ENCODE measurements around the gene IL22RA1. TPM values are rescaled to one million over a fixed set of nuclear protein-coding genes. Genes with fewer than 3 reads are reported as not detected.

The IL22RA1 gene
- total RNA-seq, 1 experiment from 2014 or later, result 0.13 TPM

DNA sequence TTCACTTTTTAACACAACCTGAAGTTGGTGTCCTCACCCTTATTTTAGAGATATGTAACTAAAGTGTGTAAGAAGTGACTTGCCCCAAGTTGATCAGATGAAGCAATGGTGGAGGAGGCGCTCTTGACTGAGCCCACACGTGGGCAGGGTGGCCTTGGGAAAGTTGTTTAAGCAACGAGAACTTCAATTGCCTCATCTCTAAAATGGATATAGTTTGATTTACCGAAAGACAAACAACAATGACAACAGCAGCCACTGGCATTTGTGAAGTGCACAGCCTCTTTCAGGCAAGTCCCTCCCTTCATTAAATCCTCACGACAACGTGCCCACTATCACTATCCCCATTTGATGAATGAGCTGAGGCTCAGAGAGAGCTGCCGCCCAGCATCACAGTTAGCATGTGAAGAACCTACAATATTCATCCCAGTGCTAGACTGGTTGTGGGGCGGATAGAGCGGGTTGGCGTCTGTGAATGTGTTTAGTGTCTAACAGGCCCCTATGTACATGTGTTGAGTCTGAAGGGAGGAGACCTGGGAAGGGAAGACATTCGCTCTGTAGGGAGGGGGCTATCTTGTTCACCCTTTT lies 3.0 kb downstream of the IL22RA1 start:
- no peak overlapping the region for H2BK120ac ChIP-seq (ENCODE audit: low read depth, low read length, poor library complexity, severe bottlenecking)
- H3K4ac ChIP-seq (ENCODE audit: low read depth, low read length), result no peak overlapping the region
- H4K5ac ChIP-seq (ENCODE audit: insufficient read length, low read depth, low read length), result no peak overlapping the region
- no peak overlapping the region for H3K18ac ChIP-seq (ENCODE audit: insufficient read length, low read depth, low read length)
- TF ChIP-seq, protein P1, sequence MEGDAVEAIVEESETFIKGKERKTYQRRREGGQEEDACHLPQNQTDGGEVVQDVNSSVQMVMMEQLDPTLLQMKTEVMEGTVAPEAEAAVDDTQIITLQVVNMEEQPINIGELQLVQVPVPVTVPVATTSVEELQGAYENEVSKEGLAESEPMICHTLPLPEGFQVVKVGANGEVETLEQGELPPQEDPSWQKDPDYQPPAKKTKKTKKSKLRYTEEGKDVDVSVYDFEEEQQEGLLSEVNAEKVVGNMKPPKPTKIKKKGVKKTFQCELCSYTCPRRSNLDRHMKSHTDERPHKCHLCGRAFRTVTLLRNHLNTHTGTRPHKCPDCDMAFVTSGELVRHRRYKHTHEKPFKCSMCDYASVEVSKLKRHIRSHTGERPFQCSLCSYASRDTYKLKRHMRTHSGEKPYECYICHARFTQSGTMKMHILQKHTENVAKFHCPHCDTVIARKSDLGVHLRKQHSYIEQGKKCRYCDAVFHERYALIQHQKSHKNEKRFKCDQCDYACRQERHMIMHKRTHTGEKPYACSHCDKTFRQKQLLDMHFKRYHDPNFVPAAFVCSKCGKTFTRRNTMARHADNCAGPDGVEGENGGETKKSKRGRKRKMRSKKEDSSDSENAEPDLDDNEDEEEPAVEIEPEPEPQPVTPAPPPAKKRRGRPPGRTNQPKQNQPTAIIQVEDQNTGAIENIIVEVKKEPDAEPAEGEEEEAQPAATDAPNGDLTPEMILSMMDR (conservative IDR thresholded peaks at IDR 0.05), result no peak
- H4K20me1 ChIP-seq (ENCODE audit: control insufficient read depth, insufficient read depth, insufficient read length), result no peaks in the 10 kb centered on the region
- no peak overlapping the region for H2BK12ac ChIP-seq (ENCODE audit: insufficient read length, low read depth, low read length)
- no CpG with 5 or more reads among the region's 11 CpGs for WGBS (ENCODE audit: extremely low coverage, insufficient read length, low lambda C conversion rate)
- Mint-ChIP-seq H3K27me3 (ENCODE audit: low read depth) (peaks cover 6% of the 10 kb centered on the region), H3K27ac (no peak overlapping the region), H3K9me3 (no peaks in the 10 kb centered on the region), H3K36me3 (ENCODE audit: insufficient read depth in 1 of 3, low read depth in 3 of 3) (no peaks in the 10 kb centered on the region), H3K4me1 (peaks cover 4 to 9% of the 10 kb centered on the region in 2 experiments; a peak in 3 of 4 replicates), H3K4me3 (no peak overlapping the region)
- no peak overlapping the region for H3T11ph ChIP-seq (ENCODE audit: low read length)
- H4K8ac ChIP-seq (replicated peaks; ENCODE audit: insufficient read length, low read depth, low read length), result no peak overlapping the region
- no peak overlapping the region for H3K27ac ChIP-seq (ENCODE audit: insufficient read length, low read depth, low read length)
- H3K79me2 ChIP-seq (ENCODE audit: insufficient read depth, low read length), result no peaks in the 10 kb centered on the region
- H3K56ac ChIP-seq (ENCODE audit: insufficient read length, low read depth, low read length), result no peak overlapping the region
- no peaks in the 10 kb centered on the region for H3K79me1 ChIP-seq (ENCODE audit: insufficient read depth, low read depth, low read length, poor library complexity, severe bottlenecking)
- H3K9me3 ChIP-seq (ENCODE audit: control insufficient read depth, low read depth, low read length), result no peaks in the 10 kb centered on the region
- H2AFZ ChIP-seq (ENCODE audit: low read length), result no peak overlapping the region
- H3K4me2 ChIP-seq (ENCODE audit: insufficient read depth, insufficient read length, low read length), result no peak overlapping the region
- no peak overlapping the region for H3K14ac ChIP-seq (ENCODE audit: insufficient read depth, low read length)
- no peak overlapping the region for H2BK20ac ChIP-seq (ENCODE audit: low read depth, low read length, poor library complexity, severe bottlenecking)
- H3K9ac ChIP-seq (ENCODE audit: extremely low read depth, insufficient read length, low read length), result no peak overlapping the region
- no peak for DNase-seq
- no peak overlapping the region for H2AK5ac ChIP-seq (ENCODE audit: insufficient read length, low read length)
- no peaks in the 10 kb centered on the region for H3K27me3 ChIP-seq (ENCODE audit: insufficient read depth, low read length)
- H3K4me1 ChIP-seq (ENCODE audit: insufficient read depth, low read length), result 0 out of 2 replicates have a peak, but pooled peaks cover 2% of the 10 kb centered on the region
- H4K91ac ChIP-seq (ENCODE audit: insufficient read length, low read depth, low read length), result no peak overlapping the region
- no peak overlapping the region for H2BK15ac ChIP-seq (ENCODE audit: low read depth, low read length)
- no peak overlapping the region for H3K23ac ChIP-seq (ENCODE audit: insufficient read length, low read depth, low read length)
- no peaks in the 10 kb centered on the region for H3K23me2 ChIP-seq (ENCODE audit: insufficient read length, low read depth, low read length, poor library complexity, severe bottlenecking)
- H2BK5ac ChIP-seq (ENCODE audit: insufficient read length, low read length), result no peak overlapping the region

Measured in H9 (cell line).